Measurements from ENCODE around the gene IL24.

DNA sequence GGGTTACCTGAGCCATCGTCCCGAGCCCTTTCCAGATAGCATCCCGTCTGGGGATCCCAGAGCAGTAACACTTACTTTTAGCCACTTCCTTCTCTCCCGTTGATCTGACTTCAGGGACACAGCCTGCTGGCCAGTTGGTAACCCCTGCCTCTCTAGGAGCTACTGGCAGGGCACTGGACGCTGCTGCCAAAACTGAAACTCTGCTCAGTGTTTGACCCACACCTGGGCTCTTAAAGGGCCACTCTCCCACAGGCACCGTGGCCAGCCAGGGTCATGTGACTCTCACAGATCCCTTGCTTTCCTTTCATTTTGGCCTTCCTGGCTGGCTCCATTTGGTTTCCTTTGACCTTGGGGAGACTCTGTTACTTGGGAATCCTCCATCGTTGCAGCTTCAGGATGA lies 49.0 kb downstream of the IL24 start, which contains the start of gene PIGR:
- no peak for TF ChIP-seq EP300 (IDR thresholded peaks at IDR 0.05; ENCODE audit: borderline replicate concordance)
- no peak for TF ChIP-seq TCF12 (IDR thresholded peaks at IDR 0.05; ENCODE audit: low read depth)
- no peak for TF ChIP-seq EGR1 (IDR thresholded peaks at IDR 0.05)
- TF ChIP-seq TAF1 (IDR thresholded peaks at IDR 0.05; ENCODE audit: low read depth): no peak
- TF ChIP-seq ZBTB7A (IDR thresholded peaks at IDR 0.05; ENCODE audit: low read depth): no peak
- TF ChIP-seq, protein P1, sequence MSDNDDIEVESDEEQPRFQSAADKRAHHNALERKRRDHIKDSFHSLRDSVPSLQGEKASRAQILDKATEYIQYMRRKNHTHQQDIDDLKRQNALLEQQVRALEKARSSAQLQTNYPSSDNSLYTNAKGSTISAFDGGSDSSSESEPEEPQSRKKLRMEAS (IDR thresholded peaks at IDR 0.05): no peak
- TF ChIP-seq TEAD4 (IDR thresholded peaks at IDR 0.05): no peak
- TF ChIP-seq, protein P2, sequence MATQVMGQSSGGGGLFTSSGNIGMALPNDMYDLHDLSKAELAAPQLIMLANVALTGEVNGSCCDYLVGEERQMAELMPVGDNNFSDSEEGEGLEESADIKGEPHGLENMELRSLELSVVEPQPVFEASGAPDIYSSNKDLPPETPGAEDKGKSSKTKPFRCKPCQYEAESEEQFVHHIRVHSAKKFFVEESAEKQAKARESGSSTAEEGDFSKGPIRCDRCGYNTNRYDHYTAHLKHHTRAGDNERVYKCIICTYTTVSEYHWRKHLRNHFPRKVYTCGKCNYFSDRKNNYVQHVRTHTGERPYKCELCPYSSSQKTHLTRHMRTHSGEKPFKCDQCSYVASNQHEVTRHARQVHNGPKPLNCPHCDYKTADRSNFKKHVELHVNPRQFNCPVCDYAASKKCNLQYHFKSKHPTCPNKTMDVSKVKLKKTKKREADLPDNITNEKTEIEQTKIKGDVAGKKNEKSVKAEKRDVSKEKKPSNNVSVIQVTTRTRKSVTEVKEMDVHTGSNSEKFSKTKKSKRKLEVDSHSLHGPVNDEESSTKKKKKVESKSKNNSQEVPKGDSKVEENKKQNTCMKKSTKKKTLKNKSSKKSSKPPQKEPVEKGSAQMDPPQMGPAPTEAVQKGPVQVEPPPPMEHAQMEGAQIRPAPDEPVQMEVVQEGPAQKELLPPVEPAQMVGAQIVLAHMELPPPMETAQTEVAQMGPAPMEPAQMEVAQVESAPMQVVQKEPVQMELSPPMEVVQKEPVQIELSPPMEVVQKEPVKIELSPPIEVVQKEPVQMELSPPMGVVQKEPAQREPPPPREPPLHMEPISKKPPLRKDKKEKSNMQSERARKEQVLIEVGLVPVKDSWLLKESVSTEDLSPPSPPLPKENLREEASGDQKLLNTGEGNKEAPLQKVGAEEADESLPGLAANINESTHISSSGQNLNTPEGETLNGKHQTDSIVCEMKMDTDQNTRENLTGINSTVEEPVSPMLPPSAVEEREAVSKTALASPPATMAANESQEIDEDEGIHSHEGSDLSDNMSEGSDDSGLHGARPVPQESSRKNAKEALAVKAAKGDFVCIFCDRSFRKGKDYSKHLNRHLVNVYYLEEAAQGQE (IDR thresholded peaks at IDR 0.05; ENCODE audit: low read depth): no peak
- TF ChIP-seq RAD21 (IDR thresholded peaks at IDR 0.05; ENCODE audit: low read depth): no peak
- TF ChIP-seq YY1 (IDR thresholded peaks at IDR 0.05; ENCODE audit: low read depth): no peak
- TF ChIP-seq NFIC (IDR thresholded peaks at IDR 0.05): no peak

Measured in Ishikawa (cell line).